HCT116 (cell line): ENCODE measurements around the gene ORC3. TPM values are rescaled to one million over a fixed set of nuclear protein-coding genes. Genes with fewer than 3 reads are reported as not detected.

Experiments
- ATAC-seq: fragments of 200-7000 bp; cut with Tn5 transposase; 2 replicates; pipeline ENCODE4 v1.9.1; 2020; ENCODE audit warnings: mild to moderate bottlenecking, moderate library complexity
- BruUV-seq: library from RNA; stranded (reverse); fragments of 400-500 nt; replicated peaks from 2 replicates; lab custom pipeline; 2021; lab: Mats Ljungman, UMichigan
- CTCF ChIA-PET: fragments of 300-600 bp; sonication (Branson Sonifier 250); formaldehyde crosslinking; loops from one replicate; lab custom pipeline; 2021; ENCODE audit warnings: antibody characterized with exemption; lab: Charles Lee
- POLR2A ChIA-PET: fragments of 300-600, 350-600 bp; sonication (Branson Sonifier 250); formaldehyde crosslinking; loops from one replicate; lab custom pipeline; 2021; ENCODE audit warnings: antibody characterized with exemption; lab: Charles Lee
- RAD21 ChIA-PET, 2 experiments: fragments of 300-600 bp; sonication (Branson Sonifier 250); formaldehyde crosslinking; loops; one replicate each; lab custom pipeline; 2023; ENCODE audit warnings: low total read pairs in 2 of 2; ENCODE audit not compliant: uncharacterized antibody in 2 of 2, unreplicated experiment in 2 of 2, low non-redundant PET in 1 of 2; lab: Charles Lee
- DNase-seq: peaks from one replicate; pipeline ENCODE4 v3.0.0-alpha.2; 2010; ENCODE audit warnings: low read depth, low spot score
- H2AFZ ChIP-seq: fragments of 200-600 bp; shearing (Covaris generic), sonication (generic); 2 replicates; pipeline ENCODE4 v1.6.1; 2017; ENCODE audit warnings: low read depth, mixed run types, mixed read lengths, antibody characterized with exemption, low read length; ENCODE audit not compliant: poor library complexity, severe bottlenecking
- H3K27ac ChIP-seq: 2 replicates; pipeline ENCODE4 v1.5.1; 2012; ENCODE audit warnings: low read depth, low read length
- H3K27me3 ChIP-seq: fragments of 200-600 bp; sonication (generic); 2 replicates; pipeline ENCODE4 v1.6.1; 2016; ENCODE audit warnings: mixed run types, low read length, mixed read lengths; ENCODE audit not compliant: insufficient read depth
- H3K36me3 ChIP-seq, 2 experiments: fragments of 200-500 bp in 1 of 2; fragments of 200-600 bp in 1 of 2; sonication (Bioruptor generic) in 1 of 2; sonication (generic) in 1 of 2; 2 replicates each; pipeline versions ENCODE4 v1.5.1 to v1.6.1; 2014 to 2016; ENCODE audit warnings: low read length in 2 of 2, inconsistent platforms in 1 of 2, mixed read lengths in 1 of 2, mixed run types in 1 of 2; ENCODE audit not compliant: insufficient read depth in 2 of 2, control insufficient read depth in 1 of 2
- H3K4me1 ChIP-seq, 2 experiments: fragments of 200-600 bp in 1 of 2; sonication (generic) in 1 of 2; 2 replicates each; pipeline versions ENCODE4 v1.5.1 to v1.6.1; 2012 to 2017; ENCODE audit warnings: low read length in 2 of 2, inconsistent platforms in 1 of 2, mild to moderate bottlenecking in 1 of 2, mixed read lengths in 1 of 2, mixed run types in 1 of 2, moderate library complexity in 1 of 2; ENCODE audit not compliant: insufficient read depth in 2 of 2, control insufficient read depth in 1 of 2
- H3K4me2 ChIP-seq: fragments of 200-600 bp; sonication (generic); 2 replicates; pipeline ENCODE4 v1.6.1; 2017; ENCODE audit warnings: mixed run types, low read length, mixed read lengths
- H3K4me3 ChIP-seq, 2 experiments: fragments of 200-600 bp in 1 of 2; sonication (generic) in 1 of 2; replicated peaks in 1 of 2; 2 replicates each; pipeline ENCODE4 v1.5.1; 2011 to 2016; ENCODE audit warnings: low read length in 2 of 2, control low read depth in 1 of 2, low read depth in 1 of 2, mild to moderate bottlenecking in 1 of 2, mixed read lengths in 1 of 2, mixed run types in 1 of 2
- H3K79me2 ChIP-seq: fragments of 200-600 bp; sonication (generic); 2 replicates; pipeline ENCODE4 v1.6.1; 2017; ENCODE audit warnings: mild to moderate bottlenecking, mixed run types, low read length, moderate library complexity, mixed read lengths; ENCODE audit not compliant: insufficient read depth
- H3K9ac ChIP-seq: fragments of 200-600 bp; sonication (generic); 2 replicates; pipeline ENCODE4 v1.6.1; 2016; ENCODE audit warnings: low read length, mixed read lengths
- H3K9me2 ChIP-seq: fragments of 200-600 bp; sonication (generic), shearing (Covaris generic); 2 replicates; pipeline ENCODE4 v1.6.1; 2017; ENCODE audit warnings: mixed run types, mild to moderate bottlenecking, moderate library complexity; ENCODE audit not compliant: insufficient read depth
- H3K9me3 ChIP-seq, 2 experiments: fragments of 200-500 bp in 1 of 2; fragments of 200-600 bp in 1 of 2; sonication (Bioruptor generic) in 1 of 2; sonication (generic) in 1 of 2; 2 replicates each; pipeline ENCODE4 v1.6.1; 2014 to 2017; ENCODE audit warnings: low read length in 2 of 2, mixed read lengths in 2 of 2, inconsistent platforms in 1 of 2, low read depth in 1 of 2, mild to moderate bottlenecking in 1 of 2, mixed run types in 1 of 2, moderate library complexity in 1 of 2; ENCODE audit not compliant: control insufficient read depth in 1 of 2, insufficient read depth in 1 of 2
- H4K20me1 ChIP-seq: fragments of 200-600 bp; sonication (generic), shearing (Covaris generic); 2 replicates; pipeline ENCODE4 v1.6.1; 2017; ENCODE audit warnings: mixed run types, mild to moderate bottlenecking, moderate library complexity; ENCODE audit not compliant: insufficient read depth
- CBX3 ChIP-seq: IDR thresholded peaks from 2 replicates; pipeline ENCODE4 v1.6.1; 2012; ENCODE audit warnings: low read depth
- CEBPB ChIP-seq: IDR thresholded peaks from 2 replicates; pipeline ENCODE4 v1.6.1; 2012; ENCODE audit warnings: low read depth
- EGR1 ChIP-seq: IDR thresholded peaks from 2 replicates; pipeline ENCODE4 v1.6.1; 2012; ENCODE audit warnings: low read depth
- ELF1 ChIP-seq: IDR thresholded peaks from 2 replicates; pipeline ENCODE4 v1.6.1; 2012; ENCODE audit warnings: low read depth, borderline replicate concordance
- POLR2A ChIP-seq: IDR thresholded peaks from 2 replicates; pipeline ENCODE4 v1.7.0; 2011; ENCODE audit warnings: borderline replicate concordance; ENCODE audit not compliant: insufficient read depth, insufficient read length; ENCODE audit errors: extremely low read depth
- POLR2AphosphoS5 ChIP-seq: IDR thresholded peaks from 2 replicates; pipeline ENCODE4 v1.6.1; 2011; ENCODE audit warnings: mild to moderate bottlenecking, low read depth, low read length, moderate library complexity
- RAD21 ChIP-seq: IDR thresholded peaks from 2 replicates; pipeline ENCODE4 v1.6.1; 2012; ENCODE audit warnings: low read depth, mild to moderate bottlenecking
- SP1 ChIP-seq: IDR thresholded peaks from 2 replicates; pipeline ENCODE4 v1.6.1; 2012; ENCODE audit warnings: low read depth
- SRF ChIP-seq: IDR thresholded peaks from 2 replicates; pipeline ENCODE4 v1.6.1; 2012; ENCODE audit warnings: low read depth
- TCF7L2 ChIP-seq: IDR thresholded peaks from 2 replicates; pipeline ENCODE4 v1.7.0; 2011; ENCODE audit warnings: borderline replicate concordance, inconsistent platforms; ENCODE audit not compliant: insufficient read depth, insufficient read length; ENCODE audit errors: extremely low read depth
- YY1 ChIP-seq: IDR thresholded peaks from 2 replicates; pipeline ENCODE4 v1.6.1; 2011; ENCODE audit warnings: low read length, low read depth, moderate library complexity, mild to moderate bottlenecking; ENCODE audit not compliant: insufficient replicate concordance; ENCODE audit errors: extremely low read depth
- ZNF274 ChIP-seq: fragments of 200-500 bp; sonication (Bioruptor generic); IDR thresholded peaks from 2 replicates; pipeline ENCODE4 v1.6.1; 2014; ENCODE audit warnings: mild to moderate bottlenecking, low read depth, low read length, inconsistent platforms
- intact Hi-C: fragments of 100-400 bp; cut with micrococcal nuclease; formaldehyde crosslinking; loops from 2 replicates; pipeline ENCODE4 v1.10.0; 2022
- total RNA-seq: library from RNA; stranded (reverse); gene quantifications from one replicate; pipeline ENCODE4 v1.2.1, GENCODE V29; 2021; ENCODE audit not compliant: unreplicated experiment
- TF ChIP-seq, protein P1 (sequence below): IDR thresholded peaks from 2 replicates; pipeline ENCODE4 v1.6.1; 2012
- TF ChIP-seq, protein P2 (sequence below): IDR thresholded peaks from 2 replicates; pipeline ENCODE4 v1.6.1; 2012
- TF ChIP-seq, protein P3 (sequence below): IDR thresholded peaks from 2 replicates; pipeline ENCODE4 v1.6.1; 2011; ENCODE audit warnings: mild to moderate bottlenecking, low read length, moderate library complexity; ENCODE audit not compliant: insufficient replicate concordance; ENCODE audit errors: extremely low read depth

Gene ORC3
- total RNA-seq, 1 experiment from 2014 or later, result 34.2 TPM

DNA sequence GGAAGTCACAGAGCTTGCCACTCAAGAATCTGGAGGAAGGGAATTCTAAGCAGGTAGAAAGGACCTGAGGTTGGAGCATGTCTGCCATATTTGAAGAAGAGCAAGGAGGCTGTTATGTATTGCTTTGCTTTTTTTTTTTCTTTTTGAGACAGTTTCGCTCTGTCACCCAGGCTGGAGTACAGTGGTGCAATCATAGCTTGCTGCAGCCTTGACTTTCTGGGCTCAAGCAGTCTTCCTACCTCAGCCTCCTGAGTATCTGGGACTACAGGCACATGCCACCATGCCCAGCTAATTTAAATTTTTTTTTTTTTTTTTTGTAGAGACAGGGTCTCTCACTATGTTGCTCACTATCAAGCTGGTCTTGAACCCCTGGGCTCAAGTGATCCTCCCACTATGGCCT is 40.8 kb downstream of the ORC3 start:
- H3K27ac ChIP-seq, result no peak overlapping the region
- TF ChIP-seq POLR2A (no peak), POLR2AphosphoS5 (no peak), SRF (no peak), RAD21 (no peak), YY1 (no peak), ZNF274 (no peak), SP1 (no peak), EGR1 (no peak), TCF7L2 (no peak), CEBPB (no peak), ELF1 (no peak), CBX3 (no peak)
- TF ChIP-seq, protein P1, sequence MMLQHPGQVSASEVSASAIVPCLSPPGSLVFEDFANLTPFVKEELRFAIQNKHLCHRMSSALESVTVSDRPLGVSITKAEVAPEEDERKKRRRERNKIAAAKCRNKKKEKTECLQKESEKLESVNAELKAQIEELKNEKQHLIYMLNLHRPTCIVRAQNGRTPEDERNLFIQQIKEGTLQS, result no peak
- TF ChIP-seq, protein P2, sequence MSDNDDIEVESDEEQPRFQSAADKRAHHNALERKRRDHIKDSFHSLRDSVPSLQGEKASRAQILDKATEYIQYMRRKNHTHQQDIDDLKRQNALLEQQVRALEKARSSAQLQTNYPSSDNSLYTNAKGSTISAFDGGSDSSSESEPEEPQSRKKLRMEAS, result no peak
- TF ChIP-seq, protein P3, sequence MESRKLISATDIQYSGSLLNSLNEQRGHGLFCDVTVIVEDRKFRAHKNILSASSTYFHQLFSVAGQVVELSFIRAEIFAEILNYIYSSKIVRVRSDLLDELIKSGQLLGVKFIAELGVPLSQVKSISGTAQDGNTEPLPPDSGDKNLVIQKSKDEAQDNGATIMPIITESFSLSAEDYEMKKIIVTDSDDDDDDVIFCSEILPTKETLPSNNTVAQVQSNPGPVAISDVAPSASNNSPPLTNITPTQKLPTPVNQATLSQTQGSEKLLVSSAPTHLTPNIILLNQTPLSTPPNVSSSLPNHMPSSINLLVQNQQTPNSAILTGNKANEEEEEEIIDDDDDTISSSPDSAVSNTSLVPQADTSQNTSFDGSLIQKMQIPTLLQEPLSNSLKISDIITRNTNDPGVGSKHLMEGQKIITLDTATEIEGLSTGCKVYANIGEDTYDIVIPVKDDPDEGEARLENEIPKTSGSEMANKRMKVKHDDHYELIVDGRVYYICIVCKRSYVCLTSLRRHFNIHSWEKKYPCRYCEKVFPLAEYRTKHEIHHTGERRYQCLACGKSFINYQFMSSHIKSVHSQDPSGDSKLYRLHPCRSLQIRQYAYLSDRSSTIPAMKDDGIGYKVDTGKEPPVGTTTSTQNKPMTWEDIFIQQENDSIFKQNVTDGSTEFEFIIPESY, result no peak
- TF ChIP-seq, all 23 proteins: peak for 0
- BruUV-seq, result no TSS peak
- Histone ChIP-seq H3K4me2 (no peak overlapping the region), H3K36me3 (no peaks in the 10 kb centered on the region), H3K27me3 (no peaks in the 10 kb centered on the region), H2AFZ (no peak overlapping the region), H3K4me3 (no peak overlapping the region), H4K20me1 (no peaks in the 10 kb centered on the region), H3K9me3 (no peaks in the 10 kb centered on the region), H3K79me2 (0 out of 2 replicates have a peak, but pooled peaks cover 4% of the 10 kb centered on the region), H3K4me1 (no peaks in the 10 kb centered on the region), H3K9ac (no peak overlapping the region), H3K9me2 (no peaks in the 10 kb centered on the region)
- intact Hi-C loops, result no loop called here
- ATAC-seq (no peak), DNase-seq (no peak)
- RAD21 ChIA-PET, result no interaction called here
- POLR2A ChIA-PET, result no interaction called here
- CTCF ChIA-PET, result no interaction called here
